Superior temporal gyrus (tissue), 1 donor: ENCODE data around the gene RAB44.
A peak's percentile ranks its signal among the peaks of the same experiment; 100 is the strongest.

Experiments used
- DNase-seq: peaks from one replicate; pipeline ENCODE4 v3.0.0-alpha.2; 2016; ENCODE audit errors: extremely low spot score

RAB44 gene

GRCh38 chr6:36752187-36752885 is 54.7 kb downstream of the RAB44 start:
- DNase-seq, result no peak

- DNase-seq, result no peak
Measured at GRCh38 chr6:36752886-36753506, 55.4 kb downstream of the RAB44 start.

- no peak for DNase-seq
Measured at GRCh38 chr6:36753671-36754405, 56.2 kb downstream of the RAB44 start.

- no peak for DNase-seq
Measured at GRCh38 chr6:36754582-36755434, 57.2 kb downstream of the RAB44 start.

- DNase-seq, result no peak
Measured at GRCh38 chr6:36755435-36756348, 58.1 kb downstream of the RAB44 start.

GRCh38 chr6:36756786-36757185 is 59.2 kb downstream of the RAB44 start:
- no peak for DNase-seq

- DNase-seq, result no peak
Measured at GRCh38 chr6:36757206-36757605, 59.6 kb downstream of the RAB44 start.

GRCh38 chr6:36757943-36758508 is 60.4 kb downstream of the RAB44 start:
- DNase-seq, result no peak

- no peak for DNase-seq
Measured at GRCh38 chr6:36758516-36759147, 61.0 kb downstream of the RAB44 start.

- DNase-seq, result peak; percentile 88
Measured at GRCh38 chr6:36759148-36759759, 61.6 kb downstream of the RAB44 start.

- DNase-seq, result peak; percentile 79
Measured at GRCh38 chr6:36760685-36761435, 63.2 kb downstream of the RAB44 start.

GRCh38 chr6:36762123-36762522 is 64.5 kb downstream of the RAB44 start:
- DNase-seq, result no peak

- DNase-seq, result no peak
Measured at GRCh38 chr6:36765190-36765589, 67.6 kb downstream of the RAB44 start.

- peak; percentile 93 for DNase-seq
Measured at GRCh38 chr6:36765594-36766398, 68.2 kb downstream of the RAB44 start.

- no peak for DNase-seq
Measured at GRCh38 chr6:36766399-36766945, 68.8 kb downstream of the RAB44 start.

- DNase-seq, result no peak
Measured at GRCh38 chr6:36769183-36769675, 71.6 kb downstream of the RAB44 start.

GRCh38 chr6:36769676-36770499 is 72.3 kb downstream of the RAB44 start:
- no peak for DNase-seq
